HG03045 (cell line): Measurements from ENCODE around the gene COLEC12.
"Not testable (repeated sequence)": the region's sequence is repeated elsewhere in the genome, so short reads cannot be mapped to it uniquely, and the experiment has no call there.

Source experiments
- ATAC-seq: cut with Tn5 transposase; IDR thresholded peaks from one replicate; pipeline ENCODE4 v1.9.1; 2021; ENCODE audit warnings: mild to moderate bottlenecking, moderate library complexity; ENCODE audit not compliant: unreplicated experiment

COLEC12 gene

DNA sequence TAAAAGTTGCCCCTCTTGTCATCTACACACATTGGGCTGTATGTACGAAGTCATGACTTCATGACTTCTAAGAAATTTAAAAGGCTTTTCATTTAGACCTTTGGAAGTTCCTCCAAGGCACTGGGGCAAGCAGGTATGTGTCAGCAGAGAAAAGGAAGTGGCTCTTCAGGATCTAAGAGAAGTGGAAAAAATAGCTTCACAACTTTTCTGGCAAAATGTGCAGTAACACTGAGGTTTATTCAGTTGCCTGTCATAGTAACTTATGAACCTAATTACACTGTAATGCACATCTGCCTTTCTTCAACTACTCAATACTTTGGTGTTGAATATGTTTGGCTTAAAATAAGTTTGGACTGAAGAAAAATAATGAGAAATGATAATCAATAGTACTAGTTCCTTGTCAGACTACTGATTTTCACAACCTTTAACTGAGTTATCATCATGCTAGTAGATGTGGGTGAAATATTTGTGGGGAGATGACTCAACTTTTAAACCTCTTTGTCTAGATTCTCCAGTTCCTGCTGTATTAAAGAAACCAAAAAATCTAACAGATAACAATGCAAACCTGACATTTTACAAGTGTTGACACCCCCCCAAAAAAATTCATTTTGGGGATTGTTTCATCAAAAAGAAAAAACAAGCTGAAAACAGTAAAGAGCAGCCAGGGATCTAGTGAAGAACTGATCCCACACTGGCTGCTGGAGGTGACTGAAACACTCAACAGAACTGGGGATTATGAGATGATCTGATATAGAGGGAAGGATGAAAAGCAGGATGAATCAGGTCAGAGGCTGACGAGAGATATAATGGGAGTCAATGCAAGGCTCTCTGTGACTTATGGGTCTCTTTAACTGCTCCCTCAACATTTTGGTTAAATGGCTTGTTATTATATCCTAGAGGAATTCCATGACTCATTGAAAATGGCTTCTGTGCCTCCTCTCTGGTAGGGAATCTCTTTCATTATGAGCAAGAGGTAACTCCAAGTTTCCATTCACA lies 84.6 kb downstream of the COLEC12 start:
- ATAC-seq, result no peak

DNA sequence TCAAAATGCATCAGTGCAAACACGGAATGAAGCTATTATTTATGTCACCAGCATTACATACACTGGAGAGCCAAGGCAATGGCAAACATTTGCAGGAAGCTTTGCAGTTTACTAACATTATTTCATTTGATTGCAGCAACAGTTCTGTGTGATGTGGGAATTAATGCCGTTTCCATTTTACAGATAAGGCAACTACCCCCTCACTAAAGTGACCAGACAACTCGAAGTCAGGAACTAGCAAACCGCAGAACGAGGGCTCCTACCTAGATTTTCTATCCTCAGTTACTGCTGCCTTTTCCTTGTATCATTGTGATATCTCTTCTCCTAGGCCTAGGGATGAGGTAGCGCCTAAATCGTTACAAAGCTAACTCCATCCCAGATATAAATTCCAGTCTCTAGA lies 85.5 kb downstream of the COLEC12 start:
- no peak for ATAC-seq

DNA sequence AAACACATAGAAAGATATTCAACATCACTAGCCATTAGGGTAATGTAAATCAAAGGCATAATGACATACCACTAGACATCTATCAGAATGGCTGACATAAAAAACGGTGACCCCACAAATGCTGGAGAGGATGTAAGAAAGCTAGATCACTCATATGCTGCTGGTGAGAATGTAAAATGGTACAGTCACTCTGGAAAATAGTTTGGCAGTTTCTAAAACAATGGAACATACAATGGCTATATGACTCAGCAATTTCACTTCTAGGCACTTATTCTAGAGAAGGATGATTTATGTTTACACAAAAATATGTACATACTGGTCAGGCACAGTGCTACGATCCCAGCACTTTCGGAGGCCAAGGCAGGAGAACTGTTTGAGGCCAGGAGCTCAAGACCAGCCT lies 87.3 kb downstream of the COLEC12 start:
- ATAC-seq, result no peak

DNA sequence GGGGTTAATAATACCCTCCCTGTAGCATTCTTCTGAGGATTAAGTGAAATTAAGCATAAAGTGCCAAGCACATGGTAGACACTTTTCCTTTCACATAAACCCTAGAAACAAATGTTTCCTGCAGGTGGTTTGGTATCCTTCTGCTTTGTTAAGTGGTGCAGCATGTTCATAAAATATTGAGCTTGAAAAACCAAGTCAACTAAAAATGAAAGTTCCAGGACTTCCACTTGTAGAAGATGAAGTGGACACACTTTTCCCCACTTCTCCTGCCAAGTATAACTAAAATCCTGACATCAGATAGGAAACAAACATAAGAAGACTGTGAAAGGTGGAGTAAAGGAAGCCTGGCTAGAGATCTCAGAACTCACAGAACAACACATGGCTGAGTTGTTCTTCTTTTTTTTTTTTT lies 90.5 kb downstream of the COLEC12 start:
- ATAC-seq, result no peak

DNA sequence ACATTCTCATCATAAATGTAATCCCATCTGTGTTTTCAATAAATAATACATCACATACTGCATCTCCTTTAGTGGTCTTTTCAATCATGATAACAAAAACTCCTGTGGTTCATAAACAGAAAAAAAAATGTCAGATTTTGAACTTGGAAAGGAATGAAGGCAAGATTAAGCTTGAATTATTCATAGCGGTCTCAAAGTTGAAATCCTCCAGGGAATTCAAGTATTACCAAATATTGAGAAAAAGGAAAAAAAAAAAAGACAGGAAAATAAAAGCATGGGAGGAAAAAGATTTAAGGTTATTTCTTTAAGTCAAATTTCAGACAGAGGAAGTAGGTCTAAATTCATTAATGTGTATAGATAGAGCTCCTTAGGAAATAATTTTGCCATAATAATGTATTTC lies 92.1 kb downstream of the COLEC12 start:
- no peak for ATAC-seq

DNA sequence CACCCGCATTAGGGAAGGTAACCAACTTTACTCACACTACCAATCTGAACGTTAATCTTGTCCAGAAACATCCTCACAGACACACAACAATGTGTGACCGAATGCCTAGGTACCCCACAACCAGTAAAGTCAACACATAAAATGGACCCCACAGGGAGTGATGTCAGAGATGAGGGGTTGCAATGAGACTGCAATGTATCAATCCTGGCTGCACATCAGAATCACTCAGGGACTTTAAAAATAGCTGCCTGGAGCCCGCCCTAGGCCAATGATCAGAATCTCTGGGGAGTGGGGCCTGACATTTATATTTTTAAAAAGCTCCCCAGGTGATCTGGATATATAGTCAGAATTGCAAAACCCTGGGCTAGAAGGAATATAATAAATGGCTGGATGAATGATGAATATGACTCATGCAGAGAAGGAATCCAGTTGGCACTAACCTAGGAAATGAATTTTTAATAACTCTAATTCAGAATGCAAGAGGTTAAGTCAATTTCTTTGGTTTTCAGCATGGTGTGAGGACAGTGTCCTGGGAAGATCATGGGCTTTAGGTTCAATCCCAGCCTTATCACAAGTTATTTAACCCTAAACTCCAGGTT lies 92.8 kb downstream of the COLEC12 start:
- ATAC-seq, result no peak

DNA sequence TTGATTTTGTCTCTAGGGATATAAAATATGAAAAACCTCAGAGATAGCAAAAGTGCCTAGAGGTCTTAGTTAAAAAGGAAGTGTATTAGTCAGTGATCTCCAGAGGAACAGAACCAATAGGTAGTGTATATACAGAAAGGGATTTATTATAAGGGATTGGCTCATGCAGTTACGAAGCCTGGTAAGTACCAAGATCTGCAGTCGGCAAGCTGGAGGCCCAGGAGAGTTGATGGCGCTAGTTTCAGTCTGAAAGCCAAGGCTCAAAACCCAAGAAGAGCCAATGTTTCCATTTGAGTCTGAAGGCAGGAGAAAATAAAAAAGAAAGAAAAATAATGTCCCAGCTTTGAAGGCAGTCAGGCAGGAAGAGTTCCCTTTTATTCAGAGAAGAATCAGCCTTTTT lies 93.3 kb downstream of the COLEC12 start:
- ATAC-seq, result no peak

DNA sequence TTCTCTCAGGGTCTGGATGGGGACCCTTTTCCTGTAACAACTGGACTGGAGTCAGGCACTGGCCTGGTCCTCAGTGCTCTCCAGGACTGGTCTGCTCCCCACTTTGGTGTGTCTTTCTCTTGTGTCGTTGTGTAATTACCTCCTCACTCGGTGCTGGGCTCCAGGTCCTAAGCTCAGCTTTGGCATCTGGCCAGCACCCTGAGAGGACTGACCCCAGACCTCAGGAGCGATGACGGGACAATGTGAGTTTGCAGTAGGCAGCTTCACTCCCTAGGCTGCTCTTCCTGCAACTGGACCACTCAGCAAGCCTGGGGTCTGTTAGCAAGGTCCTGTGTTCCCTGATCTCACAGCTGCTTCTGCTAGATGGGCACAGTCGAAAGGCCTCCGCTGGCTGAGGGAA lies 93.8 kb downstream of the COLEC12 start:
- no peak for ATAC-seq

DNA sequence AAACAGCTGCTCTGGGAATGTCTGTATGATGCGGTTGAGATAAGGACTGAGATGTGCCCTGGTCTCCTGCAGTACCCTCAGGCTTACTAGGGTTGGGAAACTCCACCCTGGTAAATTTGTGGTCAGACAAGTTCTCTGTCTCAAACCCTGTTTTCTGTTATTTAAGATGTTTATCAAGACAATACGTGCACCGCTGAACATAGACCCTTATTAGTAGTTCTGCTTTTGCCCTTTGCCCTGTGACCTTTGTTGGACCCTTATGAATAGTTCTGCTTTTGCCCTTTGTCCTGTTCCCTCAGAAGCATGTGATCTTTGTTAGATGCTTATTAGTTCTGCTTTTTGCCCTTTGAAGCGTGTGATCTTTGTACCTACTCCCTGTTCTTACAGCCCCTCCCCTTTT lies 95.5 kb downstream of the COLEC12 start:
- not testable (repeated sequence) for ATAC-seq

DNA sequence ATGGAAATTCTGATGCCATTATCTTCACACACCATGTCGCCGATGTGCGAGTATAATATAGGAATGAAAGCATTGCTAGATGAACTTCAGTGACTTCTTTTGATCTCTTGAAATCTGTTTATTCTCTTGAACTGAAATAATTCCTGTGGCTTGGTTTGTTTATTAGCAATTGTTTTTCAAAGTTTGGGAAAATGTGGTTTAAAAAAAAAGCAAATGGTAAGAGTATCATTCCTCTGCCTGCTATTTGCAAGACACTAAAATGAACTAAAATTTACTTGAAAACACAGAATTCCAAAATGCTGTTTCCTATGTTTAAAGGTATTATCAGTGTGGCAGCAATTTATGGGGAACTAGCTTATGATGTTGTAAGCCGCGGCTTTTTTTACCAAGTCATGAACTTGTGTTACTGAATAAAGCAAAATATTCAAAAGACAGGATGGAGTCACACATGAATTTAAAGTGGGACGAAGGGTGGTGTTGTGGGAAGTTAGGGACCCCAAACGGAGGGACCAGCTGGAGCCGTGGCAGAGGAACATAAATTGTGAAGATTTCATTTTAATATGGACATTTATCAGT lies 96.4 kb downstream of the COLEC12 start:
- ATAC-seq, result no peak

DNA sequence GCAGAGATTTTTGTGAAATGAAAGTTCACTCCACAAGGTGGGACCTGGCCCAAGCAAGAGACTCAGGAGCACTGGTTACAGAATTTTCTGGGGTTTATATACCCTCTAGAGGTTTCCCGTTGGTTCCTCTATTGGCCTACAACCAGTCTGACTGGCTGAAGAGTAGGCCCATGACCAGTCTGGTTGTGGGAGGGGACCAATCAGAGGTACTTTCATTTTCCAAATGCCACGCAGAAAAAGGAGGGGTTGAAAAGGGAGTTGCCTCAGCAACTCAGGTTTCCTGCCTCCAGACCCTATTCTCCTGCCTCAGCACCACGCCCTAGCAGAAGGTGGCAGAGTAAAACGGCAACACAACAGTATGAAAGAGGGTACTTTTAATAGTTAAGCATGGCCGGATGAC lies 98.4 kb downstream of the COLEC12 start:
- ATAC-seq, result no peak

DNA sequence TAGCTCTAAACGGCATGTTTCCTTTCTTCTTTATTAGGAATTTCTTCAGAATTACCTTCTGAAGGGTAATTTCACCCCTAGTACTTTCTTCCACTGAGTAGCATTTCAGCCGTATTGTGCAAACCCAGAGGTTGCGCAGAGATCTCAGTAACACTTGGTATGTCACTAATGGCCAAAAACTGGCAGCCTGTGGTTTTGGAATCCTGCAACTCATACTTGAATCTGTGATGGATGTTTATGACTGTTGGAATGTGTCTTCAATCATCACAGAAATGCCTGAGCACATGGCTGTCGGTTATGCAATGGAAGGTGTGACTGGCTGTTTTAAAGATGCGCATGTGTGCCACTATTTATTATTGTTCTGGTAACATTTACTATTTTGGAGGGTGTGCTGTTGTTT lies 100.0 kb downstream of the COLEC12 start:
- ATAC-seq, result no peak

DNA sequence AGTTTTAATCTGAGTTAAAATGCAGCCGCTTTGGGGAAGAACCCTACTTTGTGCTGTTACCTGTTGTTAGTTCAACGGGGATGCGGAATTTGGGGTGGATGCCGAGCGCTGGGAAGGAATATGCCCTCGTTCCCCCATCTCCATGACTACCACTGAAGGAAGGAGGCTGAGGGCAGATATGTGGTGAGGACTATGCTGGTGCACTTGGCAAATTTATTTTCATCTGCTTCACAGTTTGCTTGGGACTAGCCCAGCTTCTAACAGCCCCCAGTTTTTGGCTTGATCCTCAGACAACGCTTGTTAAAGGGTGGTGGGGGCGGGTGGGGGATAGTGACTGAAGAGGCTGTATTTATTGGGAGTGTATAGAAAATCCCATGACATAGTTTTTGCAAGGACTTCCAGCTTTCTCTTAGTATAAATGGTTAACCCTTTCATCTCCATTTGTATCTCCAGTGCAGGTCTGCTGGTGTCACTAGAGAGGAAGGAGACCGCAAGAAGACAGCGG lies 100.8 kb downstream of the COLEC12 start:
- ATAC-seq, result no peak

DNA sequence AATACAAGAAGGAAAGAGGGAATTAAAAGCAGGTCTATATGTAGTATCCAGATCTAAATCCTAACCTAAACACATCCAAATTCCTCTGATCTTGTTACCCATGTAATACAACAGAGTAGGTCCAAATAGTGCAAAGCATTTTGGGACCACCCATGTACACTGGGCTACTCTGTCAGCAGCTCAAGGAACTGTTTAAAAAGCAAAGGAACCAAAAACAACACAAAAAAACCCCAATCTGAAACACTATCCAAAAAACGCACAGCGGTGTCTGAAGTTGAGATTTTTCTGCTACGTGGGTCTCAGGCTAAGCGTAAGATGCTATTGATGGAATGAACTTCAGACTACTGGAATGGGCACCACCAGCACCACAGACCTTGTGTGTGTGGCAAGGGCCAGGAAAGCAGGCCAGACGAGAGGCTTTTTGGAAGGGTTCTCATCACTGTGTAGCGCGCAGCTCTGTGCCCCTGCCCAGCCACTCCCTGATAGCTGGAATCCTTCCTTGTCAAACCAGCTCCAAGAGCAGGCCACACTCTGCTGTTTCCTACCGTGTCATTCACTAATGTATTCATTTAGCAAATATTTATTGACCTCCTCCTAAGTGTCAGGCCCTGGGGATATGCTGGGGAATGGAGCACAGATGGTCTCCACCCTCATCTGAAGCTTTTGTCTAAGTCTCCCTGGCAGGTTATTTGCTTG lies 101.4 kb downstream of the COLEC12 start:
- ATAC-seq, result no peak

DNA sequence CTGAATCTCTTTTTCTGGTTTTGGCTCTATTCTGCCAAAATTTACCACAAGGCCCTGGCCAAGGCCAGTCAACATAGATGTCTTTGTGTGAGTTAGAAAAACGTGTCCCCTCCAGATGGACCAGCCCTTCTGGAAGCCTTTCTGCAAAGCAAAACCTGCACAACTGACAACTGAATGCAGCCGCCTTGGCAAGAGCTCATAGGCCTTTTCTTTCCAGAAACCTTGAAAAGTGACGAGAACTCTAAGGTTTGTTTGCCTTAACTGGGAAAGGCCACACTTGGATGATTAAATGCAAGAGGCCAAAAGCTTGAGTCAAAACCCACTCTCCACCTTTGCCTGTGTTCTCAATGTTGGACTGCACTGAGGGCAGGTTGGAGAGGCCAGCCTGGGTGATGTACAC lies 103.9 kb downstream of the COLEC12 start:
- no peak for ATAC-seq

DNA sequence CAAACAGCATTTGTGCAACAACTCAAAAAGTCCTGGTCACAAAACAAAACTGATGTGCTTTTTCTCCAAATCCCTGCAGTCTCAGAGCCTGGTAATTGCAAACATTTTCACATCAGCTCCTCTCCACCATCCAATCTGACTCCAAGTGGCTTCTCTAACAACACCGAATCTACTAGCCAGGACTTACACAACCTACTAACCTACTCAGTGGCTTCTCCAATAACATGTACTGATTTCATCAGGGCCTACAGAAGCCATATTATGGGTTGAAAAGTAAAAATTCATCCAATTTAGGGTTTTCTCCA lies 104.3 kb downstream of the COLEC12 start:
- no peak for ATAC-seq

DNA sequence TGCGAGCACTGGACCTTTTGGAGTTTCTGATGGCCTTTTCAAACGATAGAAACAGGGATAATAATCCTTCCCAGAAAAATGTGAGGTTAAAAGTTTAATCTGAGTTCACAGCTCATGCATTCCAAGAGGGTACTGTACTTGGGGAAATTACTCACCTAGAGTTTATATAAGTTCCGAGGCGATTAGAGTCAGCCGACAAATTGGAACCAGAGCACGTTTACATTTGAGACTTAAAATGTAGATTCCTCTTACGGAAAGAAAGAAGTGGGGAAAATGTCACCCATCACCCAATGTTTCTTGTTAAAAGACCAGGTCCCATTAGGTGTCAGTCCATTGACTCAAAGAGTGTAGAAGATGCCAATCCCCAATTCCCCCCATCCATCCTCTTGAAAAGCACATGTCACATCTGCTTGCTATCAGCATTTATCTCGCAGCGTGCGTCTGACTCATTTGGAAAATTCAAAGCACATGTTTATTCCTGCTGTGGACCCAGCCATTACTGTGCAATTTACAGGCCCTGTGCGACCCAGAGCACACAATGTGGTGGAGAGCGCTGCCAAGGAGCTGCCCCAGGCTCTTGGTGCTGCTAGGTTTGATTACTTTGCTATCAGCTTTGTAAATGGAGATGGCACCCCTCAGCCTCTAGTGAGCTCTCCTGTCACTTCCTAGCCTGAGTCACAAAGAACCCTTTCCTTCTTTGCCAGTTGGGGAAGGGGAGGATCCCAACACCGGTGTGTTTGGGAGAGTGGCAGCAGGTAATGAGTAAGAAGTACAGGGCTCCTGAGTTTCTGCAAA lies 104.8 kb downstream of the COLEC12 start:
- ATAC-seq, result no peak

DNA sequence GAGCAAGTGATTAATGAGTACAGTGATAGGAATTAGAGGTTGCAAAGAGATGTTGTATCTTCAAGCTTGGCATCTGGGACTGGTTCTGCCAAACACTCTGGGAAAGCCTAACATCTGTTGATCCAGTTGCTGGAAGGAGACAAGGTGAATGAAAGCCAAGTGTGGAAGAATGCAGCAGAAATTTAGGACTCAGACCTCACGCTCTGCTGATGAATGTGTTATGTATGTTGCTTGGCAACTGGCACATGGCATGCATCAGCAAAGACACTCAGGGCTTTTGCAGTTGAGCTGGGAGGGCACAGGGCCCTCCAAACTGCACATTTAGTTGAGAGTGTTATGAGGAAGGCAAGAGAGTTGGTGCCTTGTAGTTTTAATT lies 105.5 kb downstream of the COLEC12 start:
- ATAC-seq, result no peak

DNA sequence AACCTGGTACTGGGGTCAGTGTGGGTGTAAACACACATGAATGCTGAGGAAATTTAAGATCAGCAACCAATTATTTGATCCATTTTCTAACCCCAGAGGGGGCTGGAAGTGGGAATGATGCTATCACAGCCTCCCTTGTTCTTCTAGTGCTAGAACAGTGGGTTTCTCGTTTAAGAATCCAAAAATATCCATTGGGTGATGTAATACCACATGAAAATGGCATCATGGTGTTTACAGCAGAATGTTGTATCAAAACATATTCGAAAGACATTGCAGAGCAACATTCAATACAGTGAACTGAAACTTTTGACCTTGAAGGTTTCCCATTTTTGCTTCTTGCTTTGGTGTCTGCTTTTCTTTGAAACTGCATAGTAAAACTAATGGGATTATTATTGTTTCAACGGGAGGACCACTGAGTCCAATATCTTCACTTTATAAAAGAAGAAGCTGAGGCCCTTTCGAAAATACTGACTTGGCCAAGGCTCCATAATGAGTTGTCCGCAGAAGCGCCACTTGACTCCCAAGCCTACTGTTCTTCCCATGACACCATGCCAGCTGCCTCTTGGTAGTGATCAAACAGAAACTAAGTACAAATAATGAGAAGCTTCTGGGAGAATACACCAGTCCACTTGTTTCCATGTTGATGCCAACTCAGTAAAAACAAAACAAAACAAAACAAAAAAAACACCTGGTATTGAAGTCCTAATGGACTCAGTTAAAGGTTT lies 106.1 kb downstream of the COLEC12 start:
- ATAC-seq, result no peak

DNA sequence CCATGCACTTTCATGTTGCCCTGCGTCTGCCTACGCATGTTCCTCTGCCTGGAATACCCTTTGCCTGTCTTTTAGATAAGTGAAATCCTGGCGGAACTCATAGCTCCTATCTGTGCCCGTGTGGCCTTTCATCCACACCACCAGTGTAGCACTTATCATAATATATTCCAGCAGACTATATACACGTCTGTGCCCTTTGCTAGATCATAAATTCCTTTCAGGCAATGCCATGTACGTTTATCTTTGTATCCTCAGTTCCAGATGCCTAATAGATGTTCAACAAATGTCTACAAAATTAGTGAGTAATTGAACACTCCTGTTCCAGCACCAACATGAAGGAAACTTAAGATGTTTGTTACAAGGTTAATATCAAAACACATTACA lies 106.9 kb downstream of the COLEC12 start:
- no peak for ATAC-seq
